Fibroblast of villous mesenchyme (primary cell): Measurements from ENCODE around the gene CD300LG. TPM values are rescaled to one million over a fixed set of nuclear protein-coding genes. Genes with fewer than 3 reads are reported as not detected.

Experiments
- DNase-seq: peaks from one replicate; pipeline ENCODE4 v3.0.0-alpha.2; 2010; ENCODE audit warnings: low read depth
- H3K4me3 ChIP-seq: 2 replicates; pipeline ENCODE4 v1.5.1; 2011; ENCODE audit warnings: low read depth, mild to moderate bottlenecking, low read length
- CTCF ChIP-seq: IDR thresholded peaks from 2 replicates; pipeline ENCODE4 v1.5.1; 2012; ENCODE audit warnings: low read depth, mild to moderate bottlenecking, low read length; ENCODE audit not compliant: insufficient read depth
- total RNA-seq: library from RNA; depleted of rRNA; stranded (reverse); fragments of >200 nt; gene quantifications from 2 replicates; pipeline ENCODE4 v1.2.3, GENCODE V29; 2012

Gene CD300LG
- total RNA-seq, 1 donor: not detected

- H3K4me3 ChIP-seq: no peak overlapping the region
- DNase-seq: no peak
- no peak for TF ChIP-seq CTCF
These were observed 33.0 kb upstream of the CD300LG start for GRCh38 chr17:43814026-43814425.

GRCh38 chr17:43814714-43815113 is 32.3 kb upstream of the CD300LG start:
- H3K4me3 ChIP-seq: no peak overlapping the region
- peak; percentile 86 for DNase-seq
- TF ChIP-seq CTCF: no peak

GRCh38 chr17:43816336-43817320 is 30.3 kb upstream of the CD300LG start:
- no peak overlapping the region for H3K4me3 ChIP-seq
- no peak for DNase-seq
- no peak for TF ChIP-seq CTCF

GRCh38 chr17:43817826-43818225 is 29.1 kb upstream of the CD300LG start:
- no peak for TF ChIP-seq CTCF
- no peak for DNase-seq

GRCh38 chr17:43818966-43819365 is 28.0 kb upstream of the CD300LG start:
- no peak for TF ChIP-seq CTCF
- H3K4me3 ChIP-seq: no peak overlapping the region
- DNase-seq: no peak

More at GRCh38 chr17:43817826-43818225, 29.1 kb upstream of the CD300LG start:
- H3K4me3 ChIP-seq: no peak overlapping the region

GRCh38 chr17:43820759-43821158 is 26.2 kb upstream of the CD300LG start:
- no peak for TF ChIP-seq CTCF
- H3K4me3 ChIP-seq: no peak overlapping the region
- no peak for DNase-seq
